KMS-11 (cell line): ENCODE measurements around the gene TMEM145.

Source experiments
- H2AFZ ChIP-seq: fragments of 200-600 bp; sonication (generic); 2 replicates; pipeline ENCODE4 v1.6.1; 2016; ENCODE audit warnings: antibody characterized with exemption, mixed run types, low read depth
- H3K27ac ChIP-seq: fragments of 200-600 bp; sonication (generic); 2 replicates; pipeline ENCODE4 v1.6.1; 2016; ENCODE audit warnings: mild to moderate bottlenecking, mixed run types
- H3K27me3 ChIP-seq: fragments of 200-600 bp; sonication (generic); 2 replicates; pipeline ENCODE4 v1.6.1; 2017; ENCODE audit warnings: mild to moderate bottlenecking, low read depth, mixed run types, moderate library complexity; ENCODE audit not compliant: insufficient read depth
- H3K36me3 ChIP-seq: fragments of 200-600 bp; sonication (generic); 2 replicates; pipeline ENCODE4 v1.6.1; 2017; ENCODE audit warnings: mild to moderate bottlenecking, mixed run types; ENCODE audit not compliant: insufficient read depth
- H3K4me1 ChIP-seq: fragments of 200-600 bp; sonication (generic); 2 replicates; pipeline ENCODE4 v1.6.1; 2016; ENCODE audit warnings: mild to moderate bottlenecking, low read depth, mixed run types; ENCODE audit not compliant: poor library complexity, severe bottlenecking
- H3K4me2 ChIP-seq: fragments of 200-600 bp; sonication (generic); 2 replicates; pipeline ENCODE4 v1.7.0; 2016; ENCODE audit warnings: mild to moderate bottlenecking, mixed run types
- H3K4me3 ChIP-seq: fragments of 200-600 bp; sonication (generic); IDR thresholded peaks from 2 replicates; pipeline ENCODE4 v1.6.1; 2017; ENCODE audit warnings: low read depth, low read length, mixed read lengths; ENCODE audit not compliant: insufficient read depth
- H3K79me2 ChIP-seq: fragments of 200-600 bp; sonication (generic); 2 replicates; pipeline ENCODE4 v1.6.1; 2016; ENCODE audit warnings: low read depth, mixed run types; ENCODE audit not compliant: insufficient read depth
- H3K9ac ChIP-seq: fragments of 200-600 bp; sonication (generic); 2 replicates; pipeline ENCODE4 v1.6.1; 2016; ENCODE audit warnings: mild to moderate bottlenecking, mixed run types
- H4K20me1 ChIP-seq: fragments of 200-600 bp; sonication (generic); 2 replicates; pipeline ENCODE4 v1.6.1; 2016; ENCODE audit warnings: mild to moderate bottlenecking, mixed run types; ENCODE audit not compliant: insufficient read depth
- TF ChIP-seq, protein P1 (sequence below): fragments of 200-600 bp; sonication (generic); conservative IDR thresholded peaks from 2 replicates; pipeline ENCODE4 v1.6.1; 2017; ENCODE audit warnings: low read depth, mild to moderate bottlenecking, antibody characterized with exemption, low read length, moderate library complexity, mixed read lengths

The TMEM145 gene

DNA sequence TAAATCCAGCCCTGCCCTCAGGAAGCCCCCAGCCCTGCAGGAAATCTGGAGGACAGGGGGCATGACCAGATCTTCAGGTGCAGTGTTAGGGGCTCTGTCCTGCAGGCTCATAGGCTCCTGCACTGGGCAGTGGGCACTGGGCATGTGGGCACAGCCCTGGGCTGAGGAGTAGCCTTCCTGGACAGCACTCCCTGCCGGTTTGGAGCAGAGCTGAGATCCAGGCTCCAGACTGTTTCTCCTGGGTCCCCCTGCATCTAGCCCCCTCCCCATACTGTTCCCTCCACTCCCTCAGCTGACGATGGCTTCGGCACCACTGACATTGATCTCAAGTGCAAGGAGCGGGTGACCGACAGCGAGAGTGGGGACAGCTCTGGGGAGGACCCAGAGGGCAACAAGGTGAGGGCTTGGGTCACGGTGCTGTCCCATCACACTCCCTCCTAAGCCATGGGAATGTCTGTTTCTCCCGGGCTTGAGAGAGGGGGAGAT lies 23.5 kb upstream of the TMEM145 start:
- H3K27ac ChIP-seq, result no peak overlapping the region
- H3K36me3 ChIP-seq, result no peaks in the 10 kb centered on the region; the same call in 1 of the 2 replicates
- no peak overlapping the region for H3K4me2 ChIP-seq
- H3K9ac ChIP-seq, result no peak overlapping the region
- H3K27me3 ChIP-seq, result no peaks in the 10 kb centered on the region
- H3K79me2 ChIP-seq, result no peaks in the 10 kb centered on the region
- peaks cover 15% of the 10 kb centered on the region for H3K4me1 ChIP-seq
- no peak overlapping the region for H3K4me3 ChIP-seq
- no peaks in the 10 kb centered on the region for H4K20me1 ChIP-seq
- TF ChIP-seq, protein P1, sequence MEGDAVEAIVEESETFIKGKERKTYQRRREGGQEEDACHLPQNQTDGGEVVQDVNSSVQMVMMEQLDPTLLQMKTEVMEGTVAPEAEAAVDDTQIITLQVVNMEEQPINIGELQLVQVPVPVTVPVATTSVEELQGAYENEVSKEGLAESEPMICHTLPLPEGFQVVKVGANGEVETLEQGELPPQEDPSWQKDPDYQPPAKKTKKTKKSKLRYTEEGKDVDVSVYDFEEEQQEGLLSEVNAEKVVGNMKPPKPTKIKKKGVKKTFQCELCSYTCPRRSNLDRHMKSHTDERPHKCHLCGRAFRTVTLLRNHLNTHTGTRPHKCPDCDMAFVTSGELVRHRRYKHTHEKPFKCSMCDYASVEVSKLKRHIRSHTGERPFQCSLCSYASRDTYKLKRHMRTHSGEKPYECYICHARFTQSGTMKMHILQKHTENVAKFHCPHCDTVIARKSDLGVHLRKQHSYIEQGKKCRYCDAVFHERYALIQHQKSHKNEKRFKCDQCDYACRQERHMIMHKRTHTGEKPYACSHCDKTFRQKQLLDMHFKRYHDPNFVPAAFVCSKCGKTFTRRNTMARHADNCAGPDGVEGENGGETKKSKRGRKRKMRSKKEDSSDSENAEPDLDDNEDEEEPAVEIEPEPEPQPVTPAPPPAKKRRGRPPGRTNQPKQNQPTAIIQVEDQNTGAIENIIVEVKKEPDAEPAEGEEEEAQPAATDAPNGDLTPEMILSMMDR, result no peak
- no peak overlapping the region for H2AFZ ChIP-seq

DNA sequence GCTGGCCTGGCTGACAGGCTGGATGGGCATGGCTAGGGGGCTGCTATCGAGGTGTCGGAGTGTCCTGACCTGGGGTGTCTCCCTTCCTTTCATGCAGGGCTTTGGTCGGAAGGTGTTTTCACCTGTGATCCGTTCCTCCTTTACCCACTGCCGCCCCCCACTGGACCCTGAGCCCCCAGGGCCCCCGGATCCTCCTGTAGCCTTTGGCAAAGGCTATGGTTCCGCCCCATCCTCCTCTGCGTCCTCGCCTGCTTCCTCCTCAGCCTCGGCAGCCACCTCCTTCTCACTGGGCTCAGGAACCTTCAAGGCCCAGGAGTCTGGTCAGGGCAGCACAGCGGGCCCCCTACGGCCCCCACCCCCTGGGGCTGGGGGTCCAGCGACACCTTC lies 23.0 kb upstream of the TMEM145 start:
- Histone ChIP-seq H3K27me3 (no peaks in the 10 kb centered on the region), H3K4me2 (no peak overlapping the region), H3K4me3 (no peak overlapping the region), H3K27ac (no peak overlapping the region), H4K20me1 (no peaks in the 10 kb centered on the region), H3K9ac (no peak overlapping the region), H2AFZ (no peak overlapping the region), H3K36me3 (no peaks in the 10 kb centered on the region; the same call in 1 of the 2 replicates), H3K4me1 (peaks cover 10% of the 10 kb centered on the region), H3K79me2 (no peaks in the 10 kb centered on the region)
- TF ChIP-seq, protein P1, result no peak

DNA sequence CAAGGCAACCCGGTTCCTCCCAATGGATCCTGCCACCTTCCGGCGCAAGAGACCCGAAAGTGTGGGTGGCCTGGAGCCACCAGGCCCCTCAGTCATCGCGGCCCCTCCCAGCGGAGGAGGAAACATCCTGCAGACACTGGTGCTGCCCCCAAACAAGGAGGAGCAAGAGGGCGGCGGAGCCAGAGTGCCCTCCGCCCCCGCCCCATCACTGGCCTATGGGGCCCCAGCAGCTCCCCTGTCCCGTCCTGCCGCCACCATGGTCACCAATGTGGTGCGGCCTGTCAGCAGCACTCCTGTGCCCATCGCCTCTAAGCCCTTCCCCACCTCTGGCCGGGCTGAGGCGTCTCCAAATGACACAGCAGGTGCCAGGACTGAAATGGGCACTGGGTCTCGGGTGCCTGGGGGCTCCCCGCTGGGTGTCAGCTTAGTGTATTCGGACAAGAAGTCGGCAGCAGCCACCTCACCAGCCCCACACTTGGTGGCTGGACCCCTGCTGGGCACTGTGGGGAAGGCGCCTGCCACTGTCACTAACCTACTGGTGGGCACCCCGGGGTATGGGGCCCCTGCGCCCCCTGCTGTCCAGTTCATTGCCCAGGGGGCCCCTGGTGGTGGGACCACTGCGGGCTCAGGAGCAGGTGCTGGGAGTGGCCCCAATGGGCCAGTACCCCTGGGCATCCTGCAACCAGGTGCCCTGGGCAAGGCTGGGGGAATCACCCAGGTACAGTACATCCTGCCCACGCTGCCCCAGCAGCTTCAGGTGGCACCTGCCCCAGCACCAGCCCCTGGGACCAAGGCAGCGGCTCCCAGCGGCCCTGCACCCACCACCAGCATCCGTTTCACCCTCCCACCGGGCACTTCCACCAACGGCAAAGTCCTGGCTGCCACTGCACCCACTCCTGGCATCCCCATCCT lies 22.3 kb upstream of the TMEM145 start:
- peaks cover 3% of the 10 kb centered on the region for H3K4me1 ChIP-seq
- no peaks in the 10 kb centered on the region for H4K20me1 ChIP-seq
- no peak overlapping the region for H3K4me2 ChIP-seq
- H3K9ac ChIP-seq, result no peak overlapping the region
- TF ChIP-seq, protein P1, result peak; percentile 62
- H3K79me2 ChIP-seq, result no peaks in the 10 kb centered on the region
- H3K27me3 ChIP-seq, result no peaks in the 10 kb centered on the region
- H3K27ac ChIP-seq, result no peak overlapping the region
- no peak overlapping the region for H2AFZ ChIP-seq
- H3K36me3 ChIP-seq, result no peaks in the 10 kb centered on the region; the same call in 1 of the 2 replicates
- no peak overlapping the region for H3K4me3 ChIP-seq

DNA sequence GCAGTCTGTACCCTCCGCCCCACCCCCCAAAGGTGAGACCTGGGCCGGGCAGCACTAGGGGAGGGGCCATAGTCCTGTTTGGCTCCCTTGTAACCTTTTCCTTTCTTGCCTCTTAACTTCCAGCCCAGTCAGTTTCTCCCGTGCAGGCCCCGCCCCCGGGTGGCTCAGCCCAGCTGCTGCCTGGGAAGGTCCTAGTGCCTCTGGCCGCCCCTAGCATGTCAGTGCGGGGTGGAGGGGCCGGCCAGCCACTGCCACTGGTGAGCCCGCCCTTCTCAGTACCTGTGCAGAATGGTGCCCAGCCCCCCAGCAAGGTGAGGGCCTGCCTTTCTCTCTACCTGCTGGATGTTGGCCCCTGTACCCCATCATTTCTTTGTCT lies 21.7 kb upstream of the TMEM145 start:
- peaks cover 4% of the 10 kb centered on the region for H3K4me1 ChIP-seq
- TF ChIP-seq, protein P1, result no peak
- no peaks in the 10 kb centered on the region for H3K79me2 ChIP-seq
- no peak overlapping the region for H3K9ac ChIP-seq
- no peaks in the 10 kb centered on the region for H4K20me1 ChIP-seq
- H3K27ac ChIP-seq, result no peak overlapping the region
- no peaks in the 10 kb centered on the region; the same call in 1 of the 2 replicates for H3K36me3 ChIP-seq
- H3K4me2 ChIP-seq, result no peak overlapping the region
- no peaks in the 10 kb centered on the region for H3K27me3 ChIP-seq
- no peak overlapping the region for H2AFZ ChIP-seq
- no peak overlapping the region for H3K4me3 ChIP-seq
